Heart right ventricle (tissue), 16 donors: ENCODE measurements around the gene SARDH. TPM values are rescaled to one million over a fixed set of nuclear protein-coding genes. Genes with fewer than 3 reads are reported as not detected.
"Not testable (repeated sequence)": the region's sequence is repeated elsewhere in the genome, so short reads cannot be mapped to it uniquely, and the experiment has no call there.

Experiments
- ATAC-seq, 8 donors: fragments of 200-7000 bp; cut with Tn5 transposase; one replicate each; pipeline ENCODE4 v1.9.1; 2020; ENCODE audit warnings: mild to moderate bottlenecking in 8 of 8, moderate library complexity in 8 of 8, moderate number of reproducible peaks in 1 of 8
- DNase-seq, 2 donors: peaks; one replicate each; pipeline ENCODE4 v3.0.0-alpha.2; 2020
- H3K27ac ChIP-seq, 10 donors: fragments of 200-600 bp; sonication (generic) in 2 of 10; one replicate each; pipeline versions ENCODE4 v1.5.0 to v1.8.0; 2020 to 2022; ENCODE audit warnings: mild to moderate bottlenecking in 3 of 10
- H3K27me3 ChIP-seq, 7 donors: fragments of 200-600 bp; one replicate each; pipeline ENCODE4 v1.8.0; 2021 to 2022; ENCODE audit warnings: mild to moderate bottlenecking in 2 of 7
- H3K36me3 ChIP-seq, 9 donors: fragments of 200-600 bp; sonication (generic) in 1 of 9; one replicate each; pipeline versions ENCODE4 v1.5.0 to v1.8.0; 2020 to 2022; ENCODE audit warnings: mild to moderate bottlenecking in 2 of 9
- H3K4me1 ChIP-seq, 9 donors: fragments of 200-600 bp; sonication (generic) in 1 of 9; one replicate each; pipeline versions ENCODE4 v1.5.0 to v1.8.0; 2020 to 2022; ENCODE audit warnings: mild to moderate bottlenecking in 4 of 9
- H3K4me3 ChIP-seq, 10 donors: fragments of 200-600 bp; sonication (generic) in 2 of 10; one replicate each; pipeline versions ENCODE4 v1.5.0 to v1.8.0; 2020 to 2022; ENCODE audit warnings: mild to moderate bottlenecking in 7 of 10, moderate library complexity in 2 of 10
- H3K9me3 ChIP-seq, 11 donors: fragments of 200-600 bp in 10 of 11; sonication (generic) in 2 of 11; one replicate each; pipeline versions ENCODE4 v1.5.0 to v1.8.0; 2013 to 2022; ENCODE audit warnings: mild to moderate bottlenecking in 2 of 11, control low read depth in 1 of 11, moderate library complexity in 1 of 11
- whole genome bisulfite sequencing, 2 donors: extraction: QIAGEN DNeasy Blood & Tissue Kit; methylation state at CpG; one replicate each; pipeline ENCODE4 v1.1.7; 2013; ENCODE audit warnings: inconsistent platforms in 1 of 2; 5-methylcytosine and 5-hydroxymethylcytosine counted together
- intact Hi-C, 10 donors: fragments of 100-400 bp; cut with DNase I; formaldehyde crosslinking; loops; one replicate each; pipeline versions ENCODE4 v1.11.1 to v1.14.2; 2022
- polyA plus RNA-seq, 2 donors: library from polyadenylated mRNA; stranded (reverse); fragments of 200-250 nt; gene quantifications; one replicate each; pipeline ENCODE4 v1.2.3, GENCODE V29; 2013
- total RNA-seq, 10 donors: library from RNA; stranded (reverse); fragmentation: NEBNext Ultra II Directional in 3 of 10; extraction: Animal tissue kit (Norgen Biotek cat#: 25700) in 3 of 10; gene quantifications; one replicate each; pipeline versions ENCODE4 v1.2.1 to v1.2.4, GENCODE V29; 2021 to 2023
- TF ChIP-seq, protein P1 (sequence below), 9 donors: fragments of 200-600 bp; sonication (generic) in 2 of 9; IDR thresholded peaks; one replicate each; pipeline versions ENCODE4 v1.5.0 to v1.8.0; 2021 to 2022; ENCODE audit warnings: antibody characterized with exemption in 9 of 9, mild to moderate bottlenecking in 5 of 9, moderate library complexity in 1 of 9
- donor health status: Arrhythmogenic right ventricular cardiomyopathy.
- donor health status: ischemic (EF 13 %, LVEDD 7.1; RV severe dilation, severe dysfunction).
- donor health status: healthy with polysubstance abuse.
- donor health status: DM: no; HTN: yes; CAD: no.
- donor health status: DM: no; HTN: no; CAD: no.
- donor health status: ischemic (EF 25% LVEDD 6.9; RV normal size, moderate dysfunction).
- donor health status: ischemic (EF 25% LVEDD 5.7; RV mildly dilated, moderate dysfunction).
- donor health status: healthy.
- donor health status: DM: yes; HTN: yes; CAD: no.
- donor health status: Ischemic cardiomyopathy.
- donor health status: ischemic (EF 35%, LVEDD 5.7; RV mildly dilated, moderate dysfunction).
- donor health status: nonischemic (EF 11% LVEDD 7.7; RV severe dilation, severe dysfunction).
- donor health status: DM: yes; HTN: yes; CAD: no.
- donor health status: PGD.
- donor health status: ischemic (EF 29% LVEDD 5.4; RV normal size, mild dysfunction).
- donor health status: nonischemic (EF 23%, LVEDD 6.1; RV moderate dilation, normal function).

Gene SARDH
- total and polyA plus RNA-seq, 12 donors = 0.28 to 1.8 (median 0.53) TPM

GRCh38 chr9:133628766-133629165 is 109.4 kb downstream of the SARDH start:
- H3K4me3 ChIP-seq = no peak overlapping the region
- H3K36me3 ChIP-seq = no peaks in the 10 kb centered on the region
- H3K27me3 ChIP-seq = peaks cover 0 to 19% (median 2%) of the 10 kb centered on the region in 7 donors
- ATAC-seq (no peak), DNase-seq (no peak)
- H3K4me1 ChIP-seq = peaks cover 0 to 2% (median 0%) of the 10 kb centered on the region in 9 donors
- H3K9me3 ChIP-seq = peaks cover 0 to 23% (median 5%) of the 10 kb centered on the region in 11 donors
- 78 to 84% methylated on average over 8 of the region's 8 CpGs for WGBS, 2 donors
- TF ChIP-seq, protein P1, sequence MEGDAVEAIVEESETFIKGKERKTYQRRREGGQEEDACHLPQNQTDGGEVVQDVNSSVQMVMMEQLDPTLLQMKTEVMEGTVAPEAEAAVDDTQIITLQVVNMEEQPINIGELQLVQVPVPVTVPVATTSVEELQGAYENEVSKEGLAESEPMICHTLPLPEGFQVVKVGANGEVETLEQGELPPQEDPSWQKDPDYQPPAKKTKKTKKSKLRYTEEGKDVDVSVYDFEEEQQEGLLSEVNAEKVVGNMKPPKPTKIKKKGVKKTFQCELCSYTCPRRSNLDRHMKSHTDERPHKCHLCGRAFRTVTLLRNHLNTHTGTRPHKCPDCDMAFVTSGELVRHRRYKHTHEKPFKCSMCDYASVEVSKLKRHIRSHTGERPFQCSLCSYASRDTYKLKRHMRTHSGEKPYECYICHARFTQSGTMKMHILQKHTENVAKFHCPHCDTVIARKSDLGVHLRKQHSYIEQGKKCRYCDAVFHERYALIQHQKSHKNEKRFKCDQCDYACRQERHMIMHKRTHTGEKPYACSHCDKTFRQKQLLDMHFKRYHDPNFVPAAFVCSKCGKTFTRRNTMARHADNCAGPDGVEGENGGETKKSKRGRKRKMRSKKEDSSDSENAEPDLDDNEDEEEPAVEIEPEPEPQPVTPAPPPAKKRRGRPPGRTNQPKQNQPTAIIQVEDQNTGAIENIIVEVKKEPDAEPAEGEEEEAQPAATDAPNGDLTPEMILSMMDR (IDR thresholded peaks at IDR 0.05) = no peak
- no peak overlapping the region for H3K27ac ChIP-seq
- intact Hi-C loops = no loop called here

DNA sequence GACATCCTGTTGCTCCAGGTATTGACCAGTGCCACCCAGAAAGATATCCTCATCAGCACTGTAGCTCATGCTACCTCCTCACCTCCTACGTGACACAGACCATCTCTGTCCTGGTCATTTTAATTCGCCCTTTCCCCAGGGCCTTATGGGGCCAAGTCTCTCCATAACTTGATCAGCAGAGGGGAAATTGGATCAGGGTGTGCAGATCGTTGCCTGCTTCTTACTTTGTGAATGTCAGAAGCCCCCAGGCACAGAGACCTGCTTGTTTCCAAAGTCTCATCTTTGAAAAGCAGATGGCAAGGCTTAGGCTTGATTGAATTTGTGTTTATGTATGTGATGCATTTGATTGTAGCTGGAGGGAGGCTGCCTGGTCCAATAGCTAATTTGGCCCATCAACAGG is 110.8 kb downstream of the SARDH start:
- 73 to 77% methylated on average over 3 of the region's 3 CpGs for WGBS, 2 donors
- H3K4me3 ChIP-seq = no peak overlapping the region
- H3K4me1 ChIP-seq = no peaks in the 10 kb centered on the region
- DNase-seq = no peak
- no peak overlapping the region for H3K27ac ChIP-seq
- TF ChIP-seq, protein P1 (IDR thresholded peaks at IDR 0.05) = no peak
- peaks cover 0 to 22% (median 15%) of the 10 kb centered on the region in 7 donors for H3K27me3 ChIP-seq
- no peaks in the 10 kb centered on the region for H3K36me3 ChIP-seq
- no peak for ATAC-seq
- peaks cover 0 to 23% (median 5%) of the 10 kb centered on the region in 11 donors for H3K9me3 ChIP-seq
- intact Hi-C loops = no loop called here

DNA sequence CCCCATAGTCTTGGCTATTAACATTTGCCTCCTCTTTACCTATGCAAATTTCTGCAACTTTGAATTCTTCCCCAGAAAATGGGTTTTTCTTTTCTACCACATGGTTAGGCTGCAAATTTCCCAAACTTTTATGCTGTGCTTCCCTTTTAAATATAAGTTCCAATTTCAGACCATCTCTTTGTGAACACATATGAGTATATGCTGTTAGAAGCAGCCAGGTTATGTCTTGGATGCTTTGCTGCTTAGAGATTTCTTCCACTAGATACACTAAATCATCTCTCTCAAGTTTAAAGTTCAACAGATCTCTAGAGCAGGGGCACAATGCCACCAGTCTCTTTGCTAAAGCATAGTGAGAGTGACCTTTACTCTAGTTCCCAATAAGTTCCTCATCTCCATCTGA is 112.1 kb downstream of the SARDH start:
- H3K4me1 ChIP-seq, intact Hi-C loops, H3K36me3 ChIP-seq, H3K4me3 ChIP-seq, DNase-seq, ATAC-seq, H3K27ac ChIP-seq: not testable (repeated sequence)
- peaks cover 0 to 23% (median 5%) of the 10 kb centered on the region in 11 donors for H3K9me3 ChIP-seq
- peaks cover 0 to 30% (median 25%) of the 10 kb centered on the region in 7 donors for H3K27me3 ChIP-seq

DNA sequence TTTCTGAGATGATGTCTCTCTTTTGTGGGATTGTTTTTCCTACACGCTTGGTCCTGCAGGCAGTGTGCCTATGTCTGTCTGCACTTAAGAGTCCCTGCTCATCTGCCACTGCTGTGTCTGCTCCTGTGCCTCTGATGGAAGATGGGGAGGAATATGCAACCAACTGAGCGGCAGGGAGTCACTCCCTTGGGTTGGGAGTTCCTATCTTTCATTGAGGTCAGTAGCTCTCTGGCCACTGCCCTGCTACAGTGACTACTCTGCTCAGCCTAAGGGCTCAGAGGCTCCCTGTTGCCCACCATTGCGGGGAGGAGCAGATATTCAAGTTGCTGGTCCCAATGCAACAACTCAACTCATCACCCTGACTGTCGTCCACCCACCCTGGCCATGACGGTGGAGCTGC is 115.6 kb downstream of the SARDH start:
- no peaks in the 10 kb centered on the region for H3K36me3 ChIP-seq
- WGBS, 2 donors = 48 to 68% methylated on average over 5 of the region's 5 CpGs
- TF ChIP-seq, protein P1 (IDR thresholded peaks at IDR 0.05) = no peak
- no peak overlapping the region for H3K4me3 ChIP-seq
- no peak overlapping the region for H3K27ac ChIP-seq
- peaks cover 0 to 57% (median 41%) of the 10 kb centered on the region in 7 donors for H3K27me3 ChIP-seq
- DNase-seq (no peak), ATAC-seq (no peak)
- intact Hi-C loops = no loop called here
- H3K4me1 ChIP-seq = no peaks in the 10 kb centered on the region
- peaks cover 0 to 23% (median 5%) of the 10 kb centered on the region in 11 donors for H3K9me3 ChIP-seq

DNA sequence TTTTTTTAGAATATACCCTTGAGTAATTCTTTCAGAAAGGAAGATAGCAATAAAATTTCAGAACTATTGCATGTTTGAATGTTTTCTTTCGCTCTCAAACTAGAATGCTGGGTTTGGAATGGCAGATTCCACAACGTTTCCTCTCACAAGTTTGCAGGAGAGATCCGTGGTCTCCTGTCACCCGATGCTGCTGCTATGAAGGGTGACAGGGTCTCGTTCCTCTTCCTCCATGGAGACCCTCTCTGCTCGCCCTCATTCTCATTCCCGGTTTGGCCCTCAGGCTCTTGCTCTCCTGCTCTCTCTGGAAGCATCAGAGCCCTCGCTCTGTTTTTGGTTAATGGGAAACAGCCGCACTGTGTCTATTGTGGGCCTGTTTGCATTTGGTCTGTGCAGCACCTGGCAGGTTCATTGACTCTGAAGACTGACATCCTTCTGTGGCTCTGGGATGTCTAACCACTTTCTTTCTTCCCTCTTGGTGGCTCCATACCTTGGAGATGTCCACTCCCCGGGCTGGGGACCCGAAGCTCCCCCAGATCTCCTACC is 116.4 kb downstream of the SARDH start:
- Histone ChIP-seq H3K9me3 (peaks cover 0 to 20% (median 5%) of the 10 kb centered on the region in 11 donors), H3K4me3 (no peak overlapping the region), H3K27me3 (peaks cover 0 to 65% (median 48%) of the 10 kb centered on the region in 7 donors), H3K27ac (no peak overlapping the region), H3K36me3 (no peaks in the 10 kb centered on the region), H3K4me1 (no peaks in the 10 kb centered on the region)
- WGBS, 2 donors = 75 to 77% methylated on average over 11 of the region's 11 CpGs
- intact Hi-C loops = no loop called here
- ATAC-seq (no peak), DNase-seq (no peak)
- TF ChIP-seq, protein P1 (IDR thresholded peaks at IDR 0.05) = no peak
